K562 (cell line): ENCODE measurements around the gene MTERF4. TPM values are rescaled to one million over a fixed set of nuclear protein-coding genes. Genes with fewer than 3 reads are reported as not detected.

Experiments
- ATAC-seq: fragments of 200-7000 bp; cut with Tn5 transposase; 3 replicates; pipeline ENCODE4 v1.9.1; 2020; ENCODE audit warnings: moderate library complexity
- BruUV-seq: library from RNA; stranded (reverse); fragments of 400-500 nt; replicated peaks from 2 replicates; lab custom pipeline; 2021; lab: Mats Ljungman, UMichigan
- CTCF ChIA-PET: fragments of 300-600 bp; formaldehyde crosslinking; extraction: SDS; loops from one replicate; lab custom pipeline; 2021; ENCODE audit warnings: low intra/inter-chr PET ratio; lab: Yijun Ruan, JAX
- POLR2A ChIA-PET: fragments of 300-600, 350-650 bp; sonication (Branson Sonifier 250); formaldehyde crosslinking; extraction: SDS; loops from one replicate; lab custom pipeline; 2021; ENCODE audit warnings: antibody characterized with exemption, inconsistent platforms; lab: Yijun Ruan, JAX
- DNase-seq, 4 experiments: peaks; one replicate each; pipeline versions ENCODE4 v3.0.0 to v3.0.0-alpha.2; 2011 to 2018; ENCODE audit warnings: low spot score in 3 of 4, mixed read lengths in 3 of 4; ENCODE audit errors: extremely low read depth in 1 of 4
- FAIRE-seq: peaks from 2 replicates; lab custom pipeline; 2011; peaks lifted over from hg19 to GRCh38; lab: Jason Lieb, UNC
- H2AFZ ChIP-seq: 2 replicates; pipeline ENCODE4 v1.6.0; 2011; ENCODE audit warnings: low read depth, low read length, control low read depth, inconsistent platforms
- H3K27ac ChIP-seq: fragments of 200-600 bp; 3 replicates; pipeline ENCODE4 v1.8.0; 2011; ENCODE audit warnings: low read depth, mild to moderate bottlenecking, control low read depth, inconsistent platforms, low read length, moderate library complexity, mixed read lengths; ENCODE audit errors: extremely low read depth
- H3K27me3 ChIP-seq, 2 experiments: fragments of 300-600 bp in 1 of 2; 2 replicates in 1 of 2; 3 replicates in 1 of 2; pipeline versions ENCODE4 v1.6.0 to v1.8.0; 2011; ENCODE audit warnings: inconsistent platforms in 2 of 2, low read length in 2 of 2, mild to moderate bottlenecking in 1 of 2, mixed read lengths in 1 of 2, moderate library complexity in 1 of 2; ENCODE audit not compliant: control insufficient read depth in 2 of 2, insufficient read depth in 2 of 2
- H3K36me3 ChIP-seq: fragments of 300-600 bp; 3 replicates; pipeline ENCODE4 v1.8.0; 2011; ENCODE audit warnings: mild to moderate bottlenecking, low read length, inconsistent platforms; ENCODE audit not compliant: control insufficient read depth, insufficient read depth
- H3K4me1 ChIP-seq, 2 experiments: fragments of 200-600 bp in 1 of 2; replicated peaks in 1 of 2; 2 replicates in 1 of 2; 3 replicates in 1 of 2; pipeline versions ENCODE4 v1.5.1 to v1.8.0; 2011; ENCODE audit warnings: inconsistent platforms in 2 of 2, low read length in 2 of 2, mild to moderate bottlenecking in 1 of 2, mixed read lengths in 1 of 2, moderate library complexity in 1 of 2; ENCODE audit not compliant: control insufficient read depth in 2 of 2, insufficient read depth in 2 of 2
- H3K4me2 ChIP-seq: 2 replicates; pipeline ENCODE4 v1.6.1; 2011; ENCODE audit warnings: low read length, control low read depth, inconsistent platforms, mixed read lengths; ENCODE audit not compliant: insufficient read depth
- H3K4me3 ChIP-seq: fragments of 200-600 bp; sonication (generic), shearing (Covaris generic); 2 replicates; pipeline ENCODE4 v1.5.1; 2016; ENCODE audit warnings: control low read depth, inconsistent platforms
- H3K79me2 ChIP-seq: fragments of 200-600 bp; 3 replicates; pipeline ENCODE4 v1.8.0; 2011; ENCODE audit warnings: low read length, inconsistent platforms; ENCODE audit not compliant: control insufficient read depth, insufficient read depth
- H3K9ac ChIP-seq, 2 experiments: 2 replicates each; pipeline versions ENCODE4 v1.6.0 to v1.6.1; 2011; ENCODE audit warnings: low read depth in 2 of 2, low read length in 2 of 2, control low read depth in 1 of 2, inconsistent platforms in 1 of 2, mild to moderate bottlenecking in 1 of 2, mixed read lengths in 1 of 2; ENCODE audit not compliant: insufficient read depth in 1 of 2
- H3K9me1 ChIP-seq: one replicate; pipeline ENCODE4 v1.6.0; 2011; ENCODE audit warnings: inconsistent platforms, mild to moderate bottlenecking, low read length, moderate library complexity; ENCODE audit not compliant: control insufficient read depth, insufficient read depth
- H3K9me3 ChIP-seq: replicated peaks from 2 replicates; pipeline ENCODE4 v1.5.1; 2011; ENCODE audit warnings: low read depth, low read length, inconsistent platforms; ENCODE audit not compliant: control insufficient read depth, insufficient read depth
- H4K20me1 ChIP-seq: replicated peaks from 2 replicates; pipeline ENCODE4 v1.6.1; 2011; ENCODE audit warnings: low read length, inconsistent platforms, mixed read lengths; ENCODE audit not compliant: control insufficient read depth, insufficient read depth
- ARNT ChIP-seq, 2 experiments: fragments of 450-650 bp; IDR thresholded peaks; 2 replicates each; pipeline ENCODE4 v1.6.1; 2016; ENCODE audit warnings: mild to moderate bottlenecking in 1 of 2
- ELF2 ChIP-seq: fragments of 250-450 bp; sonication (Bioruptor Pico); IDR thresholded peaks from 2 replicates; pipeline ENCODE4 v1.5.0; 2021; ENCODE audit warnings: mild to moderate bottlenecking
- FIP1L1 ChIP-seq: fragments of 200-400 bp; formaldehyde crosslinking; IDR thresholded peaks from 2 replicates; pipeline ENCODE4 v1.6.1; 2018; ENCODE audit warnings: mild to moderate bottlenecking, low read depth, low read length; ENCODE audit not compliant: poor library complexity, severe bottlenecking
- HINFP ChIP-seq: fragments of 450-650 bp; conservative IDR thresholded peaks from 2 replicates; pipeline ENCODE4 v1.6.1; 2016; ENCODE audit warnings: missing genetic modification characterization, low read depth, mild to moderate bottlenecking, control low read depth, missing compliant biosample characterization
- JUND ChIP-seq, 2 experiments: IDR thresholded peaks; 2 replicates in 1 of 2; 3 replicates in 1 of 2; pipeline ENCODE4 v1.6.1; 2011; ENCODE audit warnings: borderline replicate concordance in 2 of 2, low read depth in 2 of 2, low read length in 2 of 2, improper control_type of control experiment in 1 of 2, missing biosample characterization in 1 of 2, missing genetic modification characterization in 1 of 2, missing genetic modification reagents in 1 of 2
- KDM2B ChIP-seq: fragments of 250-450 bp; sonication (Bioruptor Pico); IDR thresholded peaks from 2 replicates; pipeline ENCODE4 v1.8.0; 2021; ENCODE audit warnings: mild to moderate bottlenecking, moderate library complexity
- NCOR1 ChIP-seq: fragments of 450-650 bp; IDR thresholded peaks from 2 replicates; pipeline ENCODE4 v1.6.1; 2016; ENCODE audit warnings: mild to moderate bottlenecking, moderate library complexity
- PATZ1 ChIP-seq: fragments of 250-450 bp; sonication (Bioruptor Pico); IDR thresholded peaks from 2 replicates; pipeline ENCODE4 v1.5.0; 2020; ENCODE audit warnings: mild to moderate bottlenecking, borderline replicate concordance
- POLR2AphosphoS2 ChIP-seq: IDR thresholded peaks from 2 replicates; pipeline ENCODE4 v1.6.1; 2012; ENCODE audit warnings: low read length, improper control_type of control experiment
- PRMT5 ChIP-seq: sonication (generic); formaldehyde crosslinking; IDR thresholded peaks from 2 replicates; pipeline ENCODE4 v1.5.0; 2020; ENCODE audit warnings: missing genetic modification reagents
- RBM15 ChIP-seq: fragments of 200-400 bp; formaldehyde crosslinking; IDR thresholded peaks from 2 replicates; pipeline ENCODE4 v1.6.1; 2018; ENCODE audit warnings: mild to moderate bottlenecking, low read length, moderate library complexity; ENCODE audit not compliant: insufficient read depth
- RHOXF2B ChIP-seq: fragments of 250-450 bp; sonication (Bioruptor Pico); conservative IDR thresholded peaks from 2 replicates; pipeline ENCODE4 v1.5.1; 2021
- SAP30 ChIP-seq: fragments of 200-600 bp; sonication (generic); IDR thresholded peaks from 2 replicates; pipeline ENCODE4 v1.6.1; 2012; ENCODE audit warnings: borderline replicate concordance, low read depth, mild to moderate bottlenecking, moderate library complexity, low read length, control low read depth, inconsistent platforms; ENCODE audit not compliant: insufficient read depth, poor library complexity, severe bottlenecking
- USF1 ChIP-seq: sonication (generic); formaldehyde crosslinking; IDR thresholded peaks from 2 replicates; pipeline ENCODE4 v1.9.0; 2022; ENCODE audit warnings: mild to moderate bottlenecking, missing genetic modification reagents
- ZNF3 ChIP-seq: fragments of 250-450 bp; sonication (Bioruptor Pico); IDR thresholded peaks from 2 replicates; pipeline ENCODE4 v1.5.0; 2021; ENCODE audit warnings: mild to moderate bottlenecking, moderate library complexity
- WGBS: fragments of 100-300 bp; shearing (Covaris generic); methylation state at CpG from one replicate; pipeline ENCODE4 v1.1.6; 2016; ENCODE audit warnings: low coverage, mixed read lengths; ENCODE audit not compliant: insufficient coverage; ENCODE audit errors: missing lambda C conversion rate; 5-methylcytosine and 5-hydroxymethylcytosine counted together
- in situ Hi-C: fragments of 300-500 bp; cut with MboI; formaldehyde crosslinking; loops from 4 replicates; pipeline ENCODE4 v1.15.0; 2018; ENCODE audit warnings: inconsistent platforms, mixed read lengths
- intact Hi-C: fragments of 100-400 bp; cut with micrococcal nuclease; formaldehyde crosslinking; loops from 2 replicates; pipeline ENCODE4 v1.14.2; 2022
- polyA plus RNA-seq, 8 experiments: library from polyadenylated mRNA; depleted of rRNA in 4 of 8; stranded (reverse) in 5 of 8; unstranded in 3 of 8; fragments of >200 nt; fragmentation: Nextera tagmentation in 2 of 8; fragmentation: Illumina TruSeq in 1 of 8; extraction: Ambion mirVana in 2 of 8; extraction: Trizol in 1 of 8; gene quantifications; 2 replicates each; pipeline versions ENCODE4 v1.2.1 to v1.2.3, GENCODE V29; 2011 to 2014; ENCODE audit warnings: inconsistent platforms in 1 of 8, missing spikeins in 1 of 8
- total RNA-seq, 7 experiments: library from RNA; depleted of rRNA in 6 of 7; stranded (reverse); fragments of >200 nt in 6 of 7; fragmentation: Illumina TruSeq in 2 of 7; extraction: Trizol in 2 of 7; gene quantifications; 2 replicates each; pipeline versions ENCODE4 v1.2.1 to v1.2.3, GENCODE V29; 2011 to 2021; ENCODE audit warnings: low replicate concordance in 1 of 7

The MTERF4 gene
- total and polyA plus RNA-seq, 9 of the 15 experiments (the other 6 are each of a cell fraction or from before 2014, with no cell fraction given): 15.3 to 29.6 (median 21.2) TPM

GRCh38 chr2:241110607-241111439 is 8.7 kb upstream of the MTERF4 start (continued):
- TF ChIP-seq POLR2AphosphoS2 (no peak), USF1 (CRISPR knock-in tag) (no peak), RBM15 (no peak), ARNT (IDR thresholded peaks at IDR 0.05) (no peak), PRMT5 (CRISPR knock-in tag) (no peak), HINFP (tag) (no peak), ELF2 (CRISPR knock-in tag) (no peak)

GRCh38 chr2:241110089-241110606 is 8.1 kb upstream of the MTERF4 start:
- Histone ChIP-seq H3K27ac (no peak overlapping the region), H3K4me2 (no peak overlapping the region), H3K4me1 (peaks cover 0 to 3% of the 10 kb centered on the region in 2 experiments; a peak in 1 of 5 replicates), H3K9ac (peak overlapping the region in 1 of 2 experiments; percentile 26; a peak in 1 of 4 replicates), H3K4me3 (no peak overlapping the region), H3K9me3 (no peaks in the 10 kb centered on the region), H3K79me2 (no peaks in the 10 kb centered on the region), H4K20me1 (no peaks in the 10 kb centered on the region), H3K36me3 (peaks cover 6% of the 10 kb centered on the region; the same call in 1 of the 3 replicates), H3K9me1 (no peaks in the 10 kb centered on the region), H3K27me3 (no peaks in the 10 kb centered on the region), H2AFZ (no peak overlapping the region)
- no TSS peak for BruUV-seq
- intact Hi-C loops: no loop called here
- no peak for ATAC-seq
- DNase-seq: no peak
- no peak for FAIRE-seq
- ChIA-PET CTCF (no interaction called here), POLR2A (interaction anchor here (2.6 kb wide), 1 partner anchor 8 kb away, joined by 8 read pairs; the partner anchor contains the start of gene MTERF4)
- WGBS: 72% methylated on average over 5 of the region's 9 CpGs
- in situ Hi-C loops: no loop called here
- no peak for TF ChIP-seq ZNF3
- no peak for TF ChIP-seq JUND (IDR thresholded peaks at IDR 0.05; ENCODE audit: borderline replicate concordance, low read depth, low read length)
- no peak for TF ChIP-seq JUND (tag; IDR thresholded peaks at IDR 0.05; ENCODE audit: borderline replicate concordance, low read depth, low read length)
- TF ChIP-seq SAP30: no peak
- TF ChIP-seq KDM2B: no peak
- TF ChIP-seq NCOR1: no peak
- no peak for TF ChIP-seq RHOXF2B (CRISPR knock-in tag)
- TF ChIP-seq FIP1L1: no peak
- no peak for TF ChIP-seq PATZ1
